Aorta (tissue), 5 donors: Measurements from ENCODE around the gene BACH2. TPM values are rescaled to one million over a fixed set of nuclear protein-coding genes. Genes with fewer than 3 reads are reported as not detected.

Experiments
- ATAC-seq: fragments of 200-7000 bp; cut with Tn5 transposase; one replicate; pipeline ENCODE4 v1.9.1; 2022; ENCODE audit warnings: moderate library complexity; ENCODE audit not compliant: low FRiP score
- DNase-seq, 2 donors: peaks; one replicate each; pipeline ENCODE4 v3.0.0-alpha.2; 2020
- H3K27ac ChIP-seq, 2 donors: one replicate each; pipeline ENCODE4 v1.5.1; 2013; ENCODE audit warnings: low read length in 2 of 2, mild to moderate bottlenecking in 2 of 2, moderate library complexity in 2 of 2, control low read depth in 1 of 2, inconsistent platforms in 1 of 2, low read depth in 1 of 2
- H3K27me3 ChIP-seq, 2 donors: one replicate each; pipeline ENCODE4 v1.6.1; 2013; ENCODE audit warnings: control low read depth in 1 of 2, low read length in 1 of 2, mild to moderate bottlenecking in 1 of 2, moderate library complexity in 1 of 2; ENCODE audit not compliant: insufficient read depth in 2 of 2, control insufficient read depth in 1 of 2
- H3K36me3 ChIP-seq, 2 donors: one replicate each; pipeline ENCODE4 v1.6.1; 2013; ENCODE audit warnings: control low read depth in 1 of 2, low read length in 1 of 2, mild to moderate bottlenecking in 1 of 2; ENCODE audit not compliant: insufficient read depth in 2 of 2, control insufficient read depth in 1 of 2
- H3K4me1 ChIP-seq, 2 donors: one replicate each; pipeline ENCODE4 v1.6.1; 2013; ENCODE audit warnings: low read length in 2 of 2, control low read depth in 1 of 2, mild to moderate bottlenecking in 1 of 2, moderate library complexity in 1 of 2; ENCODE audit not compliant: insufficient read depth in 2 of 2, control insufficient read depth in 1 of 2
- H3K4me3 ChIP-seq, 2 donors: one replicate each; pipeline ENCODE4 v1.5.1; 2013; ENCODE audit warnings: low read length in 2 of 2, control low read depth in 1 of 2, mild to moderate bottlenecking in 1 of 2
- H3K9me3 ChIP-seq: one replicate; pipeline ENCODE4 v1.6.1; 2013; ENCODE audit warnings: mild to moderate bottlenecking, low read length; ENCODE audit not compliant: control insufficient read depth
- WGBS, 2 donors: extraction: QIAGEN DNeasy Blood & Tissue Kit; methylation state at CpG; one replicate each; pipeline ENCODE4 v1.1.7; 2013; 5-methylcytosine and 5-hydroxymethylcytosine counted together
- intact Hi-C, 2 donors: fragments of 100-400 bp; cut with DNase I; formaldehyde crosslinking; loops; one replicate each; pipeline versions ENCODE4 v1.14.2 to v1.15.0; 2022
- polyA plus RNA-seq, 2 donors: library from polyadenylated mRNA; stranded (reverse); fragments of 200-250 nt; gene quantifications; one replicate each; pipeline ENCODE4 v1.2.3, GENCODE V29; 2013
- total RNA-seq, 2 donors: library from RNA; stranded (reverse); fragmentation: NEBNext Ultra II Directional; extraction: Animal tissue kit (Norgen Biotek cat#: 25700); gene quantifications; one replicate each; pipeline ENCODE4 v1.2.1, GENCODE V29; 2021
- donor health status: healthy with polysubstance abuse.
- donor health status: Bipolar disorder and iron deficiency.
- donor health status: DM: no; HTN: no; CAD: no.
- donor health status: DM: no; HTN: no; CAD: no.
- donor health status: DM: yes; HTN: yes; CAD: no.

Gene BACH2
- total and polyA plus RNA-seq, 4 donors = 0.36 to 22.2 (median 6.1) TPM

GRCh38 chr6:90229331-90230010 is 67.2 kb downstream of the BACH2 start:
- ATAC-seq (no peak), DNase-seq (no peak)
- intact Hi-C loops = no loop called here
- H3K9me3 ChIP-seq = no peaks in the 10 kb centered on the region
- 55 to 62% methylated on average over 10 of the region's 10 CpGs for WGBS, 2 donors
- no peak overlapping the region for H3K4me3 ChIP-seq
- no peaks in the 10 kb centered on the region for H3K36me3 ChIP-seq
- H3K4me1 ChIP-seq = peaks cover 3 to 10% of the 10 kb centered on the region in 2 donors
- H3K27ac ChIP-seq = no peak overlapping the region
- H3K27me3 ChIP-seq = no peaks in the 10 kb centered on the region

GRCh38 chr6:90227673-90228072 is 69.0 kb downstream of the BACH2 start:
- intact Hi-C loops = no loop called here
- H3K36me3 ChIP-seq = no peaks in the 10 kb centered on the region
- ATAC-seq = no peak
- no peak for DNase-seq
- H3K9me3 ChIP-seq = no peaks in the 10 kb centered on the region
- H3K27ac ChIP-seq = no peak overlapping the region
- no peaks in the 10 kb centered on the region for H3K27me3 ChIP-seq
- no peak overlapping the region for H3K4me3 ChIP-seq
- H3K4me1 ChIP-seq = peaks cover 3 to 10% of the 10 kb centered on the region in 2 donors

- intact Hi-C loops = no loop called here
- Histone ChIP-seq H3K4me1 (peaks cover 3 to 10% of the 10 kb centered on the region in 2 donors), H3K9me3 (no peaks in the 10 kb centered on the region), H3K27ac (no peak overlapping the region), H3K4me3 (no peak overlapping the region), H3K36me3 (no peaks in the 10 kb centered on the region), H3K27me3 (no peaks in the 10 kb centered on the region)
- 81 to 82% methylated on average over 6 of the region's 6 CpGs for WGBS, 2 donors
- DNase-seq (no peak), ATAC-seq (no peak)
Measured at GRCh38 chr6:90227213-90227612, 69.4 kb downstream of the BACH2 start.

GRCh38 chr6:90226257-90226656 is 70.4 kb downstream of the BACH2 start:
- Histone ChIP-seq H3K27ac (no peak overlapping the region), H3K36me3 (no peaks in the 10 kb centered on the region), H3K4me3 (no peak overlapping the region), H3K27me3 (no peaks in the 10 kb centered on the region), H3K9me3 (no peaks in the 10 kb centered on the region), H3K4me1 (peaks cover 3 to 10% of the 10 kb centered on the region in 2 donors)
- intact Hi-C loops = no loop called here
- 76 to 77% methylated on average over 2 of the region's 2 CpGs for WGBS, 2 donors
- no peak for DNase-seq
- ATAC-seq = no peak

- ATAC-seq = no peak
- Histone ChIP-seq H3K27ac (no peak overlapping the region), H3K4me3 (no peak overlapping the region), H3K4me1 (no peaks in the 10 kb centered on the region), H3K9me3 (no peaks in the 10 kb centered on the region), H3K27me3 (no peaks in the 10 kb centered on the region), H3K36me3 (no peaks in the 10 kb centered on the region)
- no peak for DNase-seq
- WGBS, 2 donors = 76 to 81% methylated on average over 1 of the region's 1 CpG
- intact Hi-C loops = no loop called here
Measured at GRCh38 chr6:90224196-90224595, 72.4 kb downstream of the BACH2 start.

- intact Hi-C loops = no loop called here
- Histone ChIP-seq H3K27ac (no peak overlapping the region), H3K27me3 (no peaks in the 10 kb centered on the region), H3K9me3 (no peaks in the 10 kb centered on the region), H3K4me1 (no peaks in the 10 kb centered on the region), H3K4me3 (no peak overlapping the region), H3K36me3 (no peaks in the 10 kb centered on the region)
- no peak for DNase-seq
- 94 to 96% methylated on average over 10 of the region's 10 CpGs for WGBS, 2 donors
- ATAC-seq = no peak
Measured at GRCh38 chr6:90222724-90223198, 73.9 kb downstream of the BACH2 start.

- Histone ChIP-seq H3K27ac (no peak overlapping the region), H3K27me3 (no peaks in the 10 kb centered on the region), H3K4me3 (no peak overlapping the region), H3K36me3 (no peaks in the 10 kb centered on the region), H3K4me1 (no peaks in the 10 kb centered on the region), H3K9me3 (no peaks in the 10 kb centered on the region)
- intact Hi-C loops = no loop called here
- 95 to 100% methylated on average over 1 of the region's 1 CpG for WGBS, 2 donors
- DNase-seq (no peak), ATAC-seq (no peak)
Measured at GRCh38 chr6:90222008-90222407, 74.6 kb downstream of the BACH2 start.

GRCh38 chr6:90221403-90221802 is 75.2 kb downstream of the BACH2 start:
- no peak for ATAC-seq
- intact Hi-C loops = no loop called here

GRCh38 chr6:90220273-90220672 is 76.4 kb downstream of the BACH2 start:
- 90% methylated on average over 1 of the region's 1 CpG for WGBS, 2 donors
- ATAC-seq (no peak), DNase-seq (no peak)
- no peak overlapping the region for H3K27ac ChIP-seq
- intact Hi-C loops = no loop called here
- H3K4me1 ChIP-seq = no peaks in the 10 kb centered on the region
- no peak overlapping the region for H3K4me3 ChIP-seq
- no peaks in the 10 kb centered on the region for H3K36me3 ChIP-seq
- no peaks in the 10 kb centered on the region for H3K27me3 ChIP-seq
- H3K9me3 ChIP-seq = no peaks in the 10 kb centered on the region

More at GRCh38 chr6:90221403-90221802, 75.2 kb downstream of the BACH2 start:
- Histone ChIP-seq H3K27ac (no peak overlapping the region), H3K4me1 (no peaks in the 10 kb centered on the region), H3K36me3 (no peaks in the 10 kb centered on the region), H3K27me3 (no peaks in the 10 kb centered on the region), H3K9me3 (no peaks in the 10 kb centered on the region), H3K4me3 (no peak overlapping the region)
- no peak for DNase-seq
- WGBS, 2 donors = 95 to 96% methylated on average over 4 of the region's 4 CpGs
